WTC11 (cell line): ENCODE measurements around the gene C3orf85. TPM values are rescaled to one million over a fixed set of nuclear protein-coding genes. Genes with fewer than 3 reads are reported as not detected.

Source experiments
- ATAC-seq: fragments of 200-7000 bp; cut with Tn5 transposase; 2 replicates; pipeline ENCODE4 v1.10.0; 2021; ENCODE audit warnings: mild to moderate bottlenecking, moderate library complexity
- CTCF ChIA-PET: fragments of 300-600 bp; sonication (Branson Sonifier 250); formaldehyde crosslinking; loops from one replicate; lab custom pipeline; 2021; ENCODE audit warnings: antibody characterized with exemption; lab: Charles Lee
- POLR2A ChIA-PET: fragments of 350-600 bp; sonication (Branson Sonifier 250); formaldehyde crosslinking; loops from one replicate; lab custom pipeline; 2021; ENCODE audit warnings: antibody characterized with exemption; lab: Charles Lee
- DNase-seq: peaks from one replicate; pipeline ENCODE4 v3.0.0; 2021; ENCODE audit warnings: low spot score
- H3K27ac Mint-ChIP-seq: 2 replicates; pipeline ENCODE4 v1.8.0; 2021; ENCODE audit warnings: mixed read lengths
- H3K27me3 Mint-ChIP-seq: 2 replicates; pipeline ENCODE4 v1.8.0; 2021; ENCODE audit warnings: low read depth, mild to moderate bottlenecking, moderate library complexity, mixed read lengths
- H3K36me3 Mint-ChIP-seq: 2 replicates; pipeline ENCODE4 v1.8.0; 2021; ENCODE audit warnings: mixed read lengths
- H3K4me1 Mint-ChIP-seq: 2 replicates; pipeline ENCODE4 v1.8.0; 2022; ENCODE audit warnings: mixed read lengths
- H3K4me3 Mint-ChIP-seq: 2 replicates; pipeline ENCODE4 v1.8.0; 2021; ENCODE audit warnings: mild to moderate bottlenecking, moderate library complexity, mixed read lengths
- H3K9me3 Mint-ChIP-seq: 2 replicates; pipeline ENCODE4 v1.8.0; 2021; ENCODE audit warnings: mixed read lengths
- CREM ChIP-seq: sonication (generic); formaldehyde crosslinking; IDR thresholded peaks from 2 replicates; pipeline ENCODE4 v1.8.1; 2022; ENCODE audit warnings: mild to moderate bottlenecking, missing genetic modification reagents, moderate library complexity
- CTCF ChIP-seq: fragments of 200-600 bp; IDR thresholded peaks from 2 replicates; pipeline ENCODE4 v1.8.0; 2022; ENCODE audit warnings: antibody characterized with exemption
- E2F4 ChIP-seq: sonication (generic); formaldehyde crosslinking; IDR thresholded peaks from 2 replicates; pipeline ENCODE4 v1.8.1; 2022; ENCODE audit warnings: low read depth, mild to moderate bottlenecking, moderate library complexity, missing genetic modification reagents, borderline replicate concordance
- E2F5 ChIP-seq: sonication (generic); formaldehyde crosslinking; IDR thresholded peaks from 2 replicates; pipeline ENCODE4 v1.8.1; 2022; ENCODE audit warnings: mild to moderate bottlenecking, moderate library complexity, missing genetic modification reagents
- FOXJ3 ChIP-seq: sonication (generic); formaldehyde crosslinking; IDR thresholded peaks from 2 replicates; pipeline ENCODE4 v1.9.0; 2021; ENCODE audit warnings: missing genetic modification reagents, mild to moderate bottlenecking, borderline replicate concordance
- FOXP4 ChIP-seq: sonication (generic); formaldehyde crosslinking; IDR thresholded peaks from 2 replicates; pipeline ENCODE4 v1.8.0; 2022; ENCODE audit warnings: mild to moderate bottlenecking, missing genetic modification reagents
- IRF2 ChIP-seq: sonication (generic); formaldehyde crosslinking; IDR thresholded peaks from 2 replicates; pipeline ENCODE4 v1.8.0; 2022; ENCODE audit warnings: low read depth, missing genetic modification reagents, borderline replicate concordance
- JUN ChIP-seq: sonication (generic); formaldehyde crosslinking; IDR thresholded peaks from 2 replicates; pipeline ENCODE4 v1.8.0; 2023; ENCODE audit warnings: mild to moderate bottlenecking, missing genetic modification reagents
- KAT7 ChIP-seq: sonication (generic); formaldehyde crosslinking; IDR thresholded peaks from 2 replicates; pipeline ENCODE4 v1.8.1; 2023; ENCODE audit warnings: missing genetic modification reagents, mild to moderate bottlenecking, borderline replicate concordance
- OVOL2 ChIP-seq: fragments of 250-450 bp; sonication (Bioruptor Pico); IDR thresholded peaks from 2 replicates; pipeline ENCODE4 v1.9.0; 2021; ENCODE audit warnings: mild to moderate bottlenecking, borderline replicate concordance
- RELA ChIP-seq: sonication (generic); formaldehyde crosslinking; IDR thresholded peaks from 2 replicates; pipeline ENCODE4 v1.8.1; 2022; ENCODE audit warnings: missing genetic modification reagents, mild to moderate bottlenecking, borderline replicate concordance
- SMAD3 ChIP-seq: sonication (generic); formaldehyde crosslinking; IDR thresholded peaks from 2 replicates; pipeline ENCODE4 v1.8.0; 2022; ENCODE audit warnings: missing genetic modification reagents, mild to moderate bottlenecking, borderline replicate concordance
- ZMAT4 ChIP-seq: fragments of 250-450 bp; sonication (Bioruptor Pico); IDR thresholded peaks from 2 replicates; pipeline ENCODE4 v1.9.0; 2021; ENCODE audit warnings: mild to moderate bottlenecking
- ZNF138 ChIP-seq: sonication (generic); formaldehyde crosslinking; conservative IDR thresholded peaks from 2 replicates; pipeline ENCODE4 v1.8.1; 2022; ENCODE audit warnings: mild to moderate bottlenecking, moderate library complexity, missing genetic modification reagents
- ZNF671 ChIP-seq: fragments of 250-450 bp; sonication (Bioruptor Pico); IDR thresholded peaks from 2 replicates; pipeline ENCODE4 v1.8.0; 2021; ENCODE audit warnings: mild to moderate bottlenecking
- ZSCAN18 ChIP-seq: fragments of 250-450 bp; sonication (Bioruptor Pico); IDR thresholded peaks from 2 replicates; pipeline ENCODE4 v2.1.2; 2022; ENCODE audit warnings: mild to moderate bottlenecking, moderate library complexity
- total RNA-seq: library from RNA; stranded (reverse); gene quantifications from 3 replicates; pipeline ENCODE4 v1.2.3, GENCODE V29; 2021

The C3orf85 gene
- total RNA-seq, 1 experiment from 2014 or later = not detected

GRCh38 chr3:109115451-109115850 is 21.1 kb upstream of the C3orf85 start:
- ATAC-seq (no peak), DNase-seq (no peak)
- no peaks in the 10 kb centered on the region for H3K36me3 Mint-ChIP-seq
- TF ChIP-seq CTCF = no peak
- no peak for TF ChIP-seq CREM (CRISPR knock-in tag)
- TF ChIP-seq KAT7 (CRISPR knock-in tag) = no peak
- TF ChIP-seq IRF2 (CRISPR knock-in tag) = no peak
- no peak for TF ChIP-seq FOXP4
- TF ChIP-seq ZNF138 (CRISPR knock-in tag) = no peak
- no peak for TF ChIP-seq ZMAT4 (CRISPR knock-in tag)
- TF ChIP-seq ZSCAN18 (CRISPR knock-in tag) = no peak
- TF ChIP-seq JUN (CRISPR knock-in tag) = no peak
- no peak for TF ChIP-seq RELA (CRISPR knock-in tag)
- no peak for TF ChIP-seq OVOL2 (CRISPR knock-in tag)
- no peak for TF ChIP-seq E2F4 (CRISPR knock-in tag)
- TF ChIP-seq SMAD3 (CRISPR knock-in tag) = no peak
- TF ChIP-seq ZNF671 (CRISPR knock-in tag) = no peak
- H3K9me3 Mint-ChIP-seq = no peaks in the 10 kb centered on the region
- ChIA-PET CTCF (interaction anchor here (1.0 kb wide), 2 partner anchors 91 to 109 kb away, joined by 3 to 7 read pairs; no protein-coding TSS in a partner anchor), POLR2A (no interaction called here)
- no peaks in the 10 kb centered on the region for H3K27me3 Mint-ChIP-seq
- H3K4me1 Mint-ChIP-seq = no peaks in the 10 kb centered on the region
- no peak overlapping the region for H3K4me3 Mint-ChIP-seq
- no peak overlapping the region for H3K27ac Mint-ChIP-seq

- ATAC-seq (no peak), DNase-seq (no peak)
- Mint-ChIP-seq H3K27me3 (no peaks in the 10 kb centered on the region), H3K9me3 (no peaks in the 10 kb centered on the region), H3K4me3 (no peak overlapping the region), H3K27ac (no peak overlapping the region), H3K36me3 (no peaks in the 10 kb centered on the region), H3K4me1 (no peaks in the 10 kb centered on the region)
- ChIA-PET CTCF (interaction anchor here (1.0 kb wide), 2 partner anchors 92 to 108 kb away, joined by 3 to 7 read pairs; no protein-coding TSS in a partner anchor), POLR2A (interaction anchor here (0.6 kb wide), 1 partner anchor 9 kb away, joined by 3 read pairs; no protein-coding TSS in a partner anchor)
- no peak for TF ChIP-seq E2F5 (CRISPR knock-in tag)
- no peak for TF ChIP-seq FOXJ3 (CRISPR knock-in tag)
Measured at GRCh38 chr3:109116031-109116430, 20.5 kb upstream of the C3orf85 start.
